Right lobe of liver (tissue), 4 donors: ENCODE measurements around the gene AADAC.

ENCODE experiments used
- POLR2A ChIP-seq: fragments of 450-650 bp; IDR thresholded peaks from one replicate; pipeline ENCODE4 v1.6.1; 2017; ENCODE audit warnings: antibody characterized with exemption, mild to moderate bottlenecking
- TF ChIP-seq, protein P1 (sequence below), 4 donors: fragments of 200-600 bp in 3 of 4; fragments of 450-650 bp in 1 of 4; IDR thresholded peaks; one replicate each; pipeline versions ENCODE4 v1.5.1 to v1.8.0; 2016 to 2022; ENCODE audit warnings: antibody characterized with exemption in 4 of 4, mild to moderate bottlenecking in 2 of 4
- donor health status: DM: no; HTN: no; CAD: no.
- donor health status: DM: no; HTN: no; CAD: no.
- donor health status: DM: no; HTN: yes; CAD: no.

DNA sequence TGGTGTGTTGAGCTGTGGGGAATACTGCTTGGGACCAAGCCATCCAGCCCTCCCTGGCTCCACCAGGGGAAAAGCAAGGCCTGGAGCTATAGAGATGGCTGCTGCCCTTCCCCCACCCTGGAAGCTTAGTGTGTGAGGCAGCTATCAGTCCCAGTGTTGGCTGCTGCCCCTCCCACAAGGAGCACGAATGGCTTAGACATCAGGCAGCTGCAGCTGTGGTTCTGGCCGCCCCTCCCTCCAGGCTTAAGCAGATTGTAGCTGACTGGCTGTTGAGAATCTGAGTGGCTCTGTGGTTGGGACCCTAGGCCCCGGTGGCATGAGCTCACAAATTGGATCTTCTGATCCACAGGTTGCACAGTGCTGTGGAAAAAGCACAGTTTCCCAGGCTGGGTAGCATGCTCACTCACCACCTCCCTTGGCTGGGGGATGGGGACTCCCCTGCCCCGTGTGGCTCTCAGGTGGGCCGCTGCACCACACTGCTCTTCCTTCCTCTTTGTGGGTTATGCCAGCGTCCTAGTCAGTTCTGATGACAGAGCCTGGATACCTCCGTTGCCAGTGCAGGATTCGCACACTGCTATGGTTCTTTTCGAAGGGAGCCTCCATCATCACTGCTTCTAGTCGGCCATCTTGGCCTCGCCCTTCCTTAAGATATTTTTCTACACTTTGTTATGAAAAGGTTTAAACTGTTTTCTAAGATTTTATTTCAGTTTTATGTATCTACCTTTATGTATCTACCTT, 38.3 kb downstream of the AADAC start:
- TF ChIP-seq, protein P1, sequence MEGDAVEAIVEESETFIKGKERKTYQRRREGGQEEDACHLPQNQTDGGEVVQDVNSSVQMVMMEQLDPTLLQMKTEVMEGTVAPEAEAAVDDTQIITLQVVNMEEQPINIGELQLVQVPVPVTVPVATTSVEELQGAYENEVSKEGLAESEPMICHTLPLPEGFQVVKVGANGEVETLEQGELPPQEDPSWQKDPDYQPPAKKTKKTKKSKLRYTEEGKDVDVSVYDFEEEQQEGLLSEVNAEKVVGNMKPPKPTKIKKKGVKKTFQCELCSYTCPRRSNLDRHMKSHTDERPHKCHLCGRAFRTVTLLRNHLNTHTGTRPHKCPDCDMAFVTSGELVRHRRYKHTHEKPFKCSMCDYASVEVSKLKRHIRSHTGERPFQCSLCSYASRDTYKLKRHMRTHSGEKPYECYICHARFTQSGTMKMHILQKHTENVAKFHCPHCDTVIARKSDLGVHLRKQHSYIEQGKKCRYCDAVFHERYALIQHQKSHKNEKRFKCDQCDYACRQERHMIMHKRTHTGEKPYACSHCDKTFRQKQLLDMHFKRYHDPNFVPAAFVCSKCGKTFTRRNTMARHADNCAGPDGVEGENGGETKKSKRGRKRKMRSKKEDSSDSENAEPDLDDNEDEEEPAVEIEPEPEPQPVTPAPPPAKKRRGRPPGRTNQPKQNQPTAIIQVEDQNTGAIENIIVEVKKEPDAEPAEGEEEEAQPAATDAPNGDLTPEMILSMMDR (IDR thresholded peaks at IDR 0.05) = no peak
- no peak for TF ChIP-seq POLR2A
